ENCODE measurements around the gene AUTS2. TPM values are rescaled to one million over a fixed set of nuclear protein-coding genes. Genes with fewer than 3 reads are reported as not detected.

The AUTS2 gene
- total RNA-seq, 5 donors from 2014 or later (not counting 1 experiment from before 2014, with no cell fraction given) = 10.6 to 66.2 (median 37.6) TPM

DNA sequence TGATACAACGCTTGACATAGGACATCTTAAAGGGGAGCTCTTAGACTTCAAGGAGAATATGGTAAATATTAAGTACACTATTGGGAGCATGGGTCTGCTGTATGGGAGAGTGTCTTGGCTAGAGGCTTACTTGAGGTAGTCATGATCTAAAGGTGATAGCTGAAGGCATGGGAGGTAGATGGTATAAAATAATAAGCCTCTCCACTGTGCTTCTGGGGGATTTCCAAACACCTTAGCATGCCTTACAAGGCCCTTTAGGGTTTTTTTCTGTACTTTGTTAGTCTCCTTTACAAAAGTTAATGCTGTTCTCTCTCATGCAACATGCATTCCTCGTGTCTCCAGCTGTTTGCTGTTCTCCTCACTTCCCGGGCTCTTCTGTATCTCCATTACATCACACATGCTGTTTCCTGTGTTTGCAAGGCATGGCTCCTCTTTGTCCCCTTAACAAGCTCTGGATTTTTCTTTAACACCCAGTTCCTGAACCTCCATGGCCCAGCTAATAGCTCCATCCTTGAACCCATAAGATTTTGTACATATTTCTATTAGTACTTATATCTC lies 449.7 kb downstream of the AUTS2 start:
- DNase-seq = no peak
- H3K27me3 ChIP-seq (replicated peaks in 1 of 2; ENCODE audit: control insufficient read depth in 2 of 2, extremely low read depth in 1 of 2, insufficient read depth in 2 of 2, low read length in 1 of 2) = no peaks in the 10 kb centered on the region
- H3K4me1 Mint-ChIP-seq = no peaks in the 10 kb centered on the region
- 69% methylated on average over 3 of the region's 3 CpGs for WGBS (ENCODE audit: insufficient coverage)
- ChIA-PET POLR2A (no interaction called here), CTCF (no interaction called here)
- no peak overlapping the region for H3K27ac ChIP-seq (ENCODE audit: low read length)
- peaks cover 0 to 3% of the 10 kb centered on the region in 2 donors for H3K27me3 Mint-ChIP-seq
- ATAC-seq (replicated peaks in 1 of 4) = no peak
- no peak overlapping the region for H3K27ac Mint-ChIP-seq
- no peak overlapping the region for H3K4me3 ChIP-seq (ENCODE audit: control insufficient read depth in 1 of 2, extremely low read depth in 1 of 2, low read length in 1 of 2)
- no peaks in the 10 kb centered on the region for H3K36me3 Mint-ChIP-seq
- H3K9me3 ChIP-seq = no peaks in the 10 kb centered on the region
- no peaks in the 10 kb centered on the region for H3K36me3 ChIP-seq (ENCODE audit: control insufficient read depth in 2 of 2, extremely low read depth in 1 of 2, insufficient read depth in 1 of 2, low read length in 1 of 2)
- H3K4me3 Mint-ChIP-seq = no peak overlapping the region
- no peaks in the 10 kb centered on the region for H3K4me1 ChIP-seq (ENCODE audit: control insufficient read depth in 1 of 2, extremely low read depth in 1 of 2, insufficient read depth in 2 of 2, low read length in 2 of 2)
- no peaks in the 10 kb centered on the region for H3K9me3 Mint-ChIP-seq

DNA sequence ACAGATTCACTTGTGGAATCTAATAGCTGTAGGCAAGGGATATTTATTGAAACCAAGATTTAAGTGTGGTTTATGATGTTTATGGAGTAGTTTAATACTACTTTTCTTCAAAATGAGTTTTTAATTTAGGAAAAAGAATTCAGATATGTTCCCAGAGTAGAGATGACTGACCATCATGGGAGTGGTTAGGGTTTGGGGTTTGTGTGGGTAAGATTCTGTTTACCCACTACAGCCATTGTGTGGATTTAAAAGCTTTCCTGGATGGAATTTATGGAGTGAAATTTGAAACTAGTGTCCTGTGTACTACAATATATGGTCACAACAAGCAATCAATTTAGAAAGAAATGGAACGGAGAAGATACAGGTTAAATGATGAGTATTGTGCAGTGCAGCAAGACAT lies 453.5 kb downstream of the AUTS2 start:
- H3K27ac ChIP-seq (ENCODE audit: low read length) = no peak overlapping the region
- H3K4me1 Mint-ChIP-seq = no peaks in the 10 kb centered on the region

DNA sequence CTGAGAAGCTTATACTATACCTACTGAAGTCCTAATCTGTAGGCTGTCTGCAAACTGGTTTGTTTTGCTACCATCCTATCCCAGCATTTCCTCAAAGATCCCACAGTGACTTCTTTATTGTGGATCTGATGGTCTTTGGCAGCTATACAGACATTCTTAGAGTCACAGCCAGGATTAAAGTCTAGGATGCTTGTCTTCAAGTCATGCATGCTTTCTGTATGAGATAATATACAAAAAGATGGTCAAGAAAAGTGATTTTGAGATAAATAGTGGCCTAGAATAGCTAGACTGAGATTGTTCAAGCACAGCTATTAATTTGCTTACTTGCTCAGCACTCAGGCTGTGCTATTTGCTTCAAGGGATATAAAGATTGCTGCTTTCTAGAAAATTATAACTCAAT lies 454.4 kb downstream of the AUTS2 start:
- Mint-ChIP-seq H3K27ac (no peak overlapping the region), H3K4me3 (no peak overlapping the region), H3K27me3 (peaks cover 0 to 3% of the 10 kb centered on the region in 2 donors), H3K9me3 (no peaks in the 10 kb centered on the region), H3K36me3 (no peaks in the 10 kb centered on the region), H3K4me1 (no peaks in the 10 kb centered on the region)
- Histone ChIP-seq H3K4me1 (ENCODE audit: control insufficient read depth in 1 of 2, extremely low read depth in 1 of 2, insufficient read depth in 2 of 2, low read length in 2 of 2) (no peaks in the 10 kb centered on the region), H3K27me3 (replicated peaks in 1 of 2; ENCODE audit: control insufficient read depth in 2 of 2, extremely low read depth in 1 of 2, insufficient read depth in 2 of 2, low read length in 1 of 2) (no peaks in the 10 kb centered on the region), H3K9me3 (no peaks in the 10 kb centered on the region), H3K36me3 (ENCODE audit: control insufficient read depth in 2 of 2, extremely low read depth in 1 of 2, insufficient read depth in 1 of 2, low read length in 1 of 2) (no peaks in the 10 kb centered on the region), H3K27ac (ENCODE audit: low read length) (no peak overlapping the region), H3K4me3 (ENCODE audit: control insufficient read depth in 1 of 2, extremely low read depth in 1 of 2, low read length in 1 of 2) (no peak overlapping the region)
- ChIA-PET CTCF (no interaction called here), POLR2A (no interaction called here)
- DNase-seq = no peak
- no peak for ATAC-seq (replicated peaks in 1 of 4)

More for the DNA sequence above, 453.5 kb downstream of the AUTS2 start:
- no peaks in the 10 kb centered on the region for H3K36me3 ChIP-seq (ENCODE audit: control insufficient read depth in 2 of 2, extremely low read depth in 1 of 2, insufficient read depth in 1 of 2, low read length in 1 of 2)
- Mint-ChIP-seq H3K27ac (no peak overlapping the region), H3K27me3 (peaks cover 0 to 3% of the 10 kb centered on the region in 2 donors), H3K9me3 (no peaks in the 10 kb centered on the region), H3K36me3 (no peaks in the 10 kb centered on the region), H3K4me3 (no peak overlapping the region)
- H3K4me3 ChIP-seq (ENCODE audit: control insufficient read depth in 1 of 2, extremely low read depth in 1 of 2, low read length in 1 of 2) = no peak overlapping the region
- POLR2A ChIA-PET = no interaction called here
- WGBS (ENCODE audit: insufficient coverage) = no CpG with 5 or more reads among the region's 1 CpG
- ATAC-seq (replicated peaks in 1 of 4) = no peak
- H3K9me3 ChIP-seq = no peaks in the 10 kb centered on the region
- no peaks in the 10 kb centered on the region for H3K27me3 ChIP-seq (replicated peaks in 1 of 2; ENCODE audit: control insufficient read depth in 2 of 2, extremely low read depth in 1 of 2, insufficient read depth in 2 of 2, low read length in 1 of 2)
- H3K4me1 ChIP-seq (ENCODE audit: control insufficient read depth in 1 of 2, extremely low read depth in 1 of 2, insufficient read depth in 2 of 2, low read length in 2 of 2) = no peaks in the 10 kb centered on the region
- DNase-seq = no peak
- CTCF ChIA-PET = interaction anchor here in 1 of 2 donors (0.5 kb wide), 1 partner anchor 266 kb away, joined by 3 read pairs; no protein-coding TSS in a partner anchor

DNA sequence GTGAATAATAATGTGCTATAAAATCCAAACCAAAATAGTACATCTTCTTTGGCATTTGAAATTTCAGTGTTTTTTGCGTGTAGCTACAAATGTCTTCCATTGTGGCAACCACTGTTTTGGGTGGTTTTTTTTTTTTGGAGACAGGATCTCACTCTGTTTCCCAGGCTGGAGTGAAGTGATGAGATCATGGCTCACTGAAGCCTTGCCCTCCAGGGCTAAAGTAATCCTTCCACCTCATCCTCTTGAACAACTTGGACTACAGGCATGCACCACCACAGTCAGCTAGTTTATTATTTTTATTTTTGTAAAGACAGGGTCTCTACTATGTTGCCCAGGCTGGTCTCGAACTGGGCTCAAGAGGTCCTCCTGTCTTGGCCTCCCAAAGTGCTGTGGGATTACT lies 455.1 kb downstream of the AUTS2 start:
- Histone ChIP-seq H3K4me3 (ENCODE audit: control insufficient read depth in 1 of 2, extremely low read depth in 1 of 2, low read length in 1 of 2) (no peak overlapping the region), H3K27me3 (replicated peaks in 1 of 2; ENCODE audit: control insufficient read depth in 2 of 2, extremely low read depth in 1 of 2, insufficient read depth in 2 of 2, low read length in 1 of 2) (no peaks in the 10 kb centered on the region), H3K36me3 (ENCODE audit: control insufficient read depth in 2 of 2, extremely low read depth in 1 of 2, insufficient read depth in 1 of 2, low read length in 1 of 2) (no peaks in the 10 kb centered on the region), H3K9me3 (no peaks in the 10 kb centered on the region), H3K4me1 (ENCODE audit: control insufficient read depth in 1 of 2, extremely low read depth in 1 of 2, insufficient read depth in 2 of 2, low read length in 2 of 2) (no peaks in the 10 kb centered on the region), H3K27ac (ENCODE audit: low read length) (no peak overlapping the region)
- Mint-ChIP-seq H3K4me1 (no peaks in the 10 kb centered on the region), H3K36me3 (no peaks in the 10 kb centered on the region), H3K4me3 (no peak overlapping the region), H3K9me3 (no peaks in the 10 kb centered on the region), H3K27ac (no peak overlapping the region), H3K27me3 (no peaks in the 10 kb centered on the region)
- ATAC-seq (replicated peaks in 1 of 4) = no peak
- POLR2A ChIA-PET = no interaction called here
- DNase-seq = no peak
- no CpG with 5 or more reads among the region's 2 CpGs for WGBS (ENCODE audit: insufficient coverage)
- CTCF ChIA-PET = no interaction called here

DNA sequence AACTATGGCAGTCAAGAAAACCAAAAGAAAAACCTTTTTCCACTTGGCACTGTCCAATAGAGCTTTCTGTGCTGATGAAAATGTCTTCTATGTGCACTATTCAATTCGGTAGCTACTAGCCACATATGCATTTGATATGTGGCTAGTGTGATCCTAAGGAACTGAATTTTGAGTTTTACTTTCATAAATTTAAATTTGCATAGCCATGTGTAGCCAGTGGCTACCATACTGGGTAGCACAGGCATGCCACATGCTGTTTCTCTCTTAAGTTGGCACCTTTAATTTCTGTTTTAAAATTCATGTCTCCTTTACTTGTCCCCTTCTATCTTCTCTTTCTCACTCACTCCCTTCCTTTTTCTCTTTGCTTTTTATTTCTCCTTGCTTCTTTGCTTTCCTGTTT lies 455.7 kb downstream of the AUTS2 start:
- Mint-ChIP-seq H3K27ac (no peak overlapping the region), H3K9me3 (no peaks in the 10 kb centered on the region), H3K36me3 (no peaks in the 10 kb centered on the region), H3K4me3 (no peak overlapping the region), H3K27me3 (no peaks in the 10 kb centered on the region), H3K4me1 (no peaks in the 10 kb centered on the region)
- Histone ChIP-seq H3K27ac (ENCODE audit: low read length) (no peak overlapping the region), H3K4me1 (ENCODE audit: control insufficient read depth in 1 of 2, extremely low read depth in 1 of 2, insufficient read depth in 2 of 2, low read length in 2 of 2) (no peaks in the 10 kb centered on the region), H3K4me3 (ENCODE audit: control insufficient read depth in 1 of 2, extremely low read depth in 1 of 2, low read length in 1 of 2) (no peak overlapping the region), H3K36me3 (ENCODE audit: control insufficient read depth in 2 of 2, extremely low read depth in 1 of 2, insufficient read depth in 1 of 2, low read length in 1 of 2) (no peaks in the 10 kb centered on the region), H3K9me3 (no peaks in the 10 kb centered on the region), H3K27me3 (replicated peaks in 1 of 2; ENCODE audit: control insufficient read depth in 2 of 2, extremely low read depth in 1 of 2, insufficient read depth in 2 of 2, low read length in 1 of 2) (no peaks in the 10 kb centered on the region)
- ATAC-seq (replicated peaks in 1 of 4) (no peak), DNase-seq (no peak)
- CTCF ChIA-PET = no interaction called here
- WGBS (ENCODE audit: insufficient coverage) = no CpG with 5 or more reads among the region's 1 CpG
- POLR2A ChIA-PET = no interaction called here

DNA sequence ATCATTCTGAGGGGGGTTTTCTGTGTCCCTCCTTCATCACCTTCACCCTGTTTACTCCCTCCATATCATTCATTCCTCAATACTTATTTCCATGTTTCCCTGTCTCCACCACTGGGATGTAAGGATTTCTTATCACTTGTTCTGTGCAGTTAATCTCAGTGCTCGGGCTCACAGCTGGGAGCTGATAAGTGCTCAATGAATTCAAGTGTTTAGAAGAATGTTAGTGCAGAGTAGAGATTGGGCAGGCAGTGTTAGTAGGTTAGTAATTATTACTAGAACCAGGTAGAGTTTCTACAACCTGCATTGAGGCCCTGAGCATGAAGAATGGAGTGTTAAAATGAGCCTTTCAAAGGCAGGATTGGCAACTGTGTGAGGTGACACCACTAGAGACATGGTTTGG lies 458.1 kb downstream of the AUTS2 start:
- Mint-ChIP-seq H3K27ac (no peak overlapping the region), H3K4me3 (no peak overlapping the region), H3K4me1 (peaks cover 0 to 4% (median 0%) of the 10 kb centered on the region in 3 donors), H3K36me3 (no peaks in the 10 kb centered on the region), H3K27me3 (no peaks in the 10 kb centered on the region), H3K9me3 (no peaks in the 10 kb centered on the region)
- Histone ChIP-seq H3K27ac (ENCODE audit: low read length) (no peak overlapping the region), H3K9me3 (no peaks in the 10 kb centered on the region), H3K27me3 (replicated peaks in 1 of 2; ENCODE audit: control insufficient read depth in 2 of 2, extremely low read depth in 1 of 2, insufficient read depth in 2 of 2, low read length in 1 of 2) (no peaks in the 10 kb centered on the region), H3K4me3 (ENCODE audit: control insufficient read depth in 1 of 2, extremely low read depth in 1 of 2, low read length in 1 of 2) (no peak overlapping the region), H3K4me1 (ENCODE audit: control insufficient read depth in 1 of 2, extremely low read depth in 1 of 2, insufficient read depth in 2 of 2, low read length in 2 of 2) (peaks cover 0 to 2% of the 10 kb centered on the region in 2 experiments), H3K36me3 (ENCODE audit: control insufficient read depth in 2 of 2, extremely low read depth in 1 of 2, insufficient read depth in 1 of 2, low read length in 1 of 2) (no peaks in the 10 kb centered on the region)
- ChIA-PET POLR2A (no interaction called here), CTCF (no interaction called here)
- no CpG with 5 or more reads among the region's 1 CpG for WGBS (ENCODE audit: insufficient coverage)
- DNase-seq = no peak
- ATAC-seq (replicated peaks in 1 of 4) = no peak

Data from T-cell (primary cell).